ENCODE measurements around the gene PDE4D.

- TF ChIP-seq TAF1 (IDR thresholded peaks at IDR 0.05; ENCODE audit: borderline replicate concordance, insufficient read depth, low read length) (no peak), POLR2AphosphoS5 (IDR thresholded peaks at IDR 0.05; ENCODE audit: low read depth, low read length) (no peak), REST (IDR thresholded peaks at IDR 0.05; ENCODE audit: insufficient read depth in 1 of 2, low read depth in 2 of 2, low read length in 2 of 2) (no peak), FOXP2 (optimal IDR thresholded peaks at IDR 0.05; ENCODE audit: borderline replicate concordance, extremely low read depth, extremely low read length, insufficient read depth) (no peak)
Measured at GRCh38 chr5:59449905-59450644, 443.5 kb downstream of the PDE4D start.
